ENCODE data around the gene PRRC1.

The PRRC1 gene

GRCh38 chr5:127602481-127602880 is 85.0 kb downstream of the PRRC1 start:
- in situ Hi-C loops (cut with MboI; ENCODE audit: low sequenced_read_pairs), result no loop called here

- in situ Hi-C loops (cut with MboI; ENCODE audit: low sequenced_read_pairs), result no loop called here
Observed at GRCh38 chr5:127602896-127603844, 85.7 kb downstream of the PRRC1 start.
